Subcutaneous adipose tissue (tissue), 4 donors: ENCODE data around the gene SLC35F4. TPM values are rescaled to one million over a fixed set of nuclear protein-coding genes. Genes with fewer than 3 reads are reported as not detected.

Experiments used
- total RNA-seq, 4 donors: library from RNA; depleted of rRNA; stranded (reverse); fragments of >200 nt; gene quantifications; one replicate each; pipeline ENCODE4 v1.1.0, GENCODE V29; 2016
- TF ChIP-seq, protein P1 (sequence below): fragments of 450-650 bp; IDR thresholded peaks from one replicate; pipeline ENCODE4 v1.5.1; 2016; ENCODE audit warnings: low read depth, mild to moderate bottlenecking, control low read depth, antibody characterized with exemption, moderate library complexity

The SLC35F4 gene
- total RNA-seq, 4 donors from 2014 or later, result not detected

DNA sequence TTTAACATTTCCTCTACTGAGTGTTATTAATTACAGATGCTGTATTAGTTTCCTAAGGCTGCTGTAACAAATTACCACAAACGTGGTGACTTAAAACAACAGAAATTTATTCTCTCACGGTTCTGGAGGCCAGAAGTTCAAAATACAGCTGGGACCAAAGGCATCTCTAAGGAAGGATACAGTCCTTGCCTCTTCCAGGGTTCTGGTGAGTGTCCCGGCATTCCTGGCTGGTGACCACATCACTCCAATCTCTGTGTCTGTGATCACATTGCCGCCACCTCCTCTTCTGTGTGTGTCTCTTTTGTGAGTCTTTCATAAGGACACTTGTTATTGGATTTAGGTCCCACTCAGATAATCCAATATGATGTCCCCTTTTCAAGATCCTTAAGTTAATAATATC is 287.1 kb downstream of the SLC35F4 start:
- TF ChIP-seq, protein P1, sequence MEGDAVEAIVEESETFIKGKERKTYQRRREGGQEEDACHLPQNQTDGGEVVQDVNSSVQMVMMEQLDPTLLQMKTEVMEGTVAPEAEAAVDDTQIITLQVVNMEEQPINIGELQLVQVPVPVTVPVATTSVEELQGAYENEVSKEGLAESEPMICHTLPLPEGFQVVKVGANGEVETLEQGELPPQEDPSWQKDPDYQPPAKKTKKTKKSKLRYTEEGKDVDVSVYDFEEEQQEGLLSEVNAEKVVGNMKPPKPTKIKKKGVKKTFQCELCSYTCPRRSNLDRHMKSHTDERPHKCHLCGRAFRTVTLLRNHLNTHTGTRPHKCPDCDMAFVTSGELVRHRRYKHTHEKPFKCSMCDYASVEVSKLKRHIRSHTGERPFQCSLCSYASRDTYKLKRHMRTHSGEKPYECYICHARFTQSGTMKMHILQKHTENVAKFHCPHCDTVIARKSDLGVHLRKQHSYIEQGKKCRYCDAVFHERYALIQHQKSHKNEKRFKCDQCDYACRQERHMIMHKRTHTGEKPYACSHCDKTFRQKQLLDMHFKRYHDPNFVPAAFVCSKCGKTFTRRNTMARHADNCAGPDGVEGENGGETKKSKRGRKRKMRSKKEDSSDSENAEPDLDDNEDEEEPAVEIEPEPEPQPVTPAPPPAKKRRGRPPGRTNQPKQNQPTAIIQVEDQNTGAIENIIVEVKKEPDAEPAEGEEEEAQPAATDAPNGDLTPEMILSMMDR, result no peak

- TF ChIP-seq, protein P1, result no peak
Measured at GRCh38 chr14:57576498-57576897, 289.4 kb downstream of the SLC35F4 start.

DNA sequence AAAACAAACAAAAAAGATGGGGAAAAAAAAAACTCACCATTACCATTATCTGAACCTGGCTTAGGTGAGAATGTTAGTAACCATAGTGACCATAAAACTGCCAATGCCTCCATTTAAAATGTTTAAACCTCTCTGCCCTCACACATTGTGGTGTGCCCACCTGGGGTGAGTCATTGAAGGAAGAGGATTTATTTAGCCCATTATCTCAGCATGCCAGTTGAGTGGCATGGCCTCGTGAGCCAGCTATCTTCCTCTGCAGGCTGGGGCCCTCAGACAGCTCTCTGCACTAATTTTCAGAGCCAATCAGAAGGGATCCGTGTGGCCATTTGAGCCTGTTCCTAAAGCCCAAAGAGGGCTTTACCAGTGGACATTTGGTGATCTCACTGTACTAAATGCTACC is 290.4 kb downstream of the SLC35F4 start:
- TF ChIP-seq, protein P1, result no peak

- TF ChIP-seq, protein P1, result no peak
Measured at GRCh38 chr14:57574617-57575288, 291.1 kb downstream of the SLC35F4 start.

- TF ChIP-seq, protein P1, result no peak
Measured at GRCh38 chr14:57573173-57573572, 292.7 kb downstream of the SLC35F4 start.

GRCh38 chr14:57568554-57568953 is 297.3 kb downstream of the SLC35F4 start:
- TF ChIP-seq, protein P1, result no peak

DNA sequence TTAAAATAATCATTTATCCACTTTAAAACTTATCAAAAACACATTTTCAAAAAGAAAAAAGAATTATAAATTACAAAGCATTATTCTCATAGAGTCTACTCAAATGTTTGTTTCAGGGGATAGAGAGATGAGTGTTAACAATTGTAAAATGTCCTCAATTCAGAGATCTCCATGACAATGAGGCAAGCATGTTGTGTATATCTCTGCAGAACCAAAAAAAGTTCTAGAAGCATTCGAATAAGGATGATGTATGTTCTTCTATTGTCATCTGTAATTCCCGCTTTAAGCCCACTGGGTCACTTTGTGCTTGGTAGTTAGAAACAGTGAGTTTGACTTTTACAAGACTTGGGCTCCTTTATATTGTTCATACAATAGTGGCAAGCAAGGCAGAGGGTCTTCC is 298.7 kb downstream of the SLC35F4 start:
- TF ChIP-seq, protein P1, result no peak
